Kidney epithelial cell (primary cell): ENCODE measurements around the gene YBEY. TPM values are rescaled to one million over a fixed set of nuclear protein-coding genes. Genes with fewer than 3 reads are reported as not detected.

Experiments
- DNase-seq: peaks from one replicate; pipeline ENCODE4 v3.0.0-alpha.2; 2010; ENCODE audit warnings: low read depth
- H3K27me3 ChIP-seq: 2 replicates; pipeline ENCODE4 v1.6.0; 2011; ENCODE audit warnings: low read length; ENCODE audit not compliant: control insufficient read depth, insufficient read depth
- H3K36me3 ChIP-seq: 2 replicates; pipeline ENCODE4 v1.5.1; 2011; ENCODE audit warnings: low read length; ENCODE audit not compliant: control insufficient read depth, insufficient read depth
- H3K4me3 ChIP-seq: 2 replicates; pipeline ENCODE4 v1.5.1; 2011; ENCODE audit warnings: low read depth, mild to moderate bottlenecking, control low read depth, low read length
- total RNA-seq: library from RNA; depleted of rRNA; stranded (reverse); fragments of >200 nt; gene quantifications from 2 replicates; pipeline ENCODE4 v1.2.3, GENCODE V29; 2015
- TF ChIP-seq, protein P1 (sequence below): IDR thresholded peaks from 2 replicates; pipeline ENCODE4 v1.5.1; 2011; ENCODE audit warnings: mild to moderate bottlenecking, moderate library complexity, low read length, control low read depth, inconsistent platforms; ENCODE audit not compliant: insufficient read depth, poor library complexity, severe bottlenecking

The YBEY gene
- total RNA-seq, 1 donor from 2014 or later = 23.7 TPM

DNA sequence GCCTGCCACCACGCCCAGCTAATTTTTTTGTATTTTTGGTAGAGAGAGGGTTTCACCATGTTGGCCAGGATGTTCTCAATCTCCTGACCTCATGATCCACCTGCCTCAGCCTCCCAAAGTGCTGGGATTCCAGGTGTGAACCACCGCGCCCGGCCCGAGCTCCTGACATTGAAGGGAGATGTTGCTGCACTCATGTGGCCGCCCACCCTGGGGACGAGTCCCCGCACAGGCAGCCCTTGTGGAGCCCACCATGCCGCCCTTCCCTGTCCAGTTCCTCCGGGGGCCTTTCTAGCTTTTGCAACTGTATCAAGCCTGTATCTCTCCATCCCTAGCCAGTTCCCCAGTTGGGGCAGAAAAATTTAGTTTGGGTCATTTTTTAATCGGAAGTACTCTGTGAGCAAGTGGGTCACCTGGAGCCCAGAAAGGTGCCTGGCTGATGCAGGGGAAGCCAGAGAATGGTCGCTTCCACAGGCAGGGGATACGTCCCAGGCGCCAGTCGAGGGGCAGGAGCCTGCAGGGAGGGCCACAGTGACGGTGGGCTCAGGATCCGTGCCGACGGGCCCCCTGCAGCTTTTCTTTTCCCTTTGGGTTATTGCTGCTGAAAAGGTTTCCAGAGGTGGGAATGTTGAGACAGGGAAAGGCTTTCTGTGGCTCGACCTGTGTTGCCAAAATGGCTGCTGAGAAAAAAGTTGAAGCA lies 58.2 kb downstream of the YBEY start:
- Histone ChIP-seq H3K36me3 (no peaks in the 10 kb centered on the region), H3K27me3 (no peaks in the 10 kb centered on the region), H3K4me3 (no peak overlapping the region)
- DNase-seq = no peak
- TF ChIP-seq, protein P1, sequence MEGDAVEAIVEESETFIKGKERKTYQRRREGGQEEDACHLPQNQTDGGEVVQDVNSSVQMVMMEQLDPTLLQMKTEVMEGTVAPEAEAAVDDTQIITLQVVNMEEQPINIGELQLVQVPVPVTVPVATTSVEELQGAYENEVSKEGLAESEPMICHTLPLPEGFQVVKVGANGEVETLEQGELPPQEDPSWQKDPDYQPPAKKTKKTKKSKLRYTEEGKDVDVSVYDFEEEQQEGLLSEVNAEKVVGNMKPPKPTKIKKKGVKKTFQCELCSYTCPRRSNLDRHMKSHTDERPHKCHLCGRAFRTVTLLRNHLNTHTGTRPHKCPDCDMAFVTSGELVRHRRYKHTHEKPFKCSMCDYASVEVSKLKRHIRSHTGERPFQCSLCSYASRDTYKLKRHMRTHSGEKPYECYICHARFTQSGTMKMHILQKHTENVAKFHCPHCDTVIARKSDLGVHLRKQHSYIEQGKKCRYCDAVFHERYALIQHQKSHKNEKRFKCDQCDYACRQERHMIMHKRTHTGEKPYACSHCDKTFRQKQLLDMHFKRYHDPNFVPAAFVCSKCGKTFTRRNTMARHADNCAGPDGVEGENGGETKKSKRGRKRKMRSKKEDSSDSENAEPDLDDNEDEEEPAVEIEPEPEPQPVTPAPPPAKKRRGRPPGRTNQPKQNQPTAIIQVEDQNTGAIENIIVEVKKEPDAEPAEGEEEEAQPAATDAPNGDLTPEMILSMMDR = no peak

DNA sequence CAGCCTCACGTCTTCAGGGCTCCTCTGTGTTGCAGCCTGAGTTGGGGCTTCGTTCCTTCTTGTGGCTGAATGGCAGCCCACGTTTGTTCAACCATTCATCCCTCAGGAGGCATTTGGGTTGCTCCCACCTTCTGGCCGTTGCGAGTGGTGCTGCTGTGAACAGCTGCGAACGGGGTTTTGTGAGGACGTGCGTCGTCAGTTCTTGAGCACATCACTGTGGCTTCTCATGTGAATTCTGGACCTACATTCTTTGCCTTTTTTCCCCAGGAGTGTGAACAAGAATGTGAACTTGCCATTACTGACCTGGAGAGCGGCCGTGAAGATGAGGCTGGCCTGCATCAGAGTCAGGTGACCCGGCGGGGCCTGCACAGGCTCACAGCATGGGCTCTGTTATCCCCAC lies 59.7 kb downstream of the YBEY start:
- no peak overlapping the region for H3K4me3 ChIP-seq
- H3K36me3 ChIP-seq = no peaks in the 10 kb centered on the region
- TF ChIP-seq, protein P1 = no peak
- no peak for DNase-seq
- H3K27me3 ChIP-seq = no peaks in the 10 kb centered on the region

DNA sequence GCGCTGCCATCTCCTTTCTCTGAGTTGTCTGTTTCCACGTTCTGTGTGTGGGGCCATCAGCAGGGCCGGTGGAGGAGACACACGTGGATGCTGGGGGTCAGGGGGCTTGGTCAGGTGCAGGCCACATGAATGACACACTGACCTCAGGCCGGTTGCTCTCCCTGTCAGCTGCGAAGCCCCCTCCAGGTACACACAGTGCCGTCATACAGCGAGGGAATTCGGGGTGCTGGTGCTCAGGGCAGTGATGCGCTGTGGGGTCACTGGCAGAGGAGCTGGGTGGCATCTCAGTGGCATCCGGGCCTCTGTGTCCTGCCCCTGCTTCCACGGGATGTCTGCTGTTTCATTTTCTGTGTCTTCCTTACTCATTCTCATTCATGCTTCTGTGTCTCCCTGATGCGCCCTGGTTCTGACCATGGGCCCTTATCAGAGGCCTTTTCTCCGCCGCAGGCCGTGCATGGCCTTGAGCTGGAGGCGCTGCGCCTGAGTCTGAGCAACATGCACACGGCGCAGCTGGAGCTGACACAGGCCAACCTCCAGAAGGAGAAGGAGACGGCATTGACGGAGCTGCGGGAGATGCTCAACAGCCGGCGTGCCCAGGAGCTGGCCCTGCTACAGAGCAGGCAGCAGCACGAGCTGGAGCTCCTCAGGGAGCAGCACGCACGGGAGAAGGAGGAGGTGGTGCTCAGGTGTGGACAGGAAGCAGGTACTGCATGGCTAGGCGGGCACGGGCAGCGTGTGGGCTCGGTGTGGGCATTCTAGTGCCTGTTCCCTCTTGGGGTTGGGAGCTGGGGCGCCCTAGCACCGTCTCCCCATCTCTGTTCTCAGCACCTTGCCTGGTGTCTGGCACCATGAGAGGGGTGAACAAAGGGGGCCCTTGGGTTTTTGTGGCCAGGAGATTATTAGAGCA lies 60.4 kb downstream of the YBEY start:
- TF ChIP-seq, protein P1 = no peak
- H3K36me3 ChIP-seq = no peaks in the 10 kb centered on the region

DNA sequence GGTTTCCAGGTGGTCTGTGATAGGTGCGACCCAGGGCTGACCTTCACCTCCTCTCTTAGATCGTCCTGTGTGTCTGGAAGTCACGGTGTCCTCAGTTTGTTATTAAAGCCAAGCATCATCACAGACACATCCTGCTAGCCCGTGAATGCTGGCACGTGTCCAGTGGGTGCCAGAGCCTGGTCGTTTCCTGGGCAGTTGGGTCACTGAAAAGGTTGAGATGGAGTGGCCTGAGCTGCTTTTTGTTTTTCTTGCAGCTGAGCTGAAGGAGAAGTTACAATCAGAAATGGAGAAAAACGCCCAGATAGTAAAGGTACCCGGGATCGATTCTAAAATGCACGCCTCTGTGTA lies 61.0 kb downstream of the YBEY start:
- Histone ChIP-seq H3K36me3 (no peaks in the 10 kb centered on the region), H3K4me3 (no peak overlapping the region), H3K27me3 (no peaks in the 10 kb centered on the region)
- TF ChIP-seq, protein P1 = no peak
- DNase-seq = no peak

More for the DNA sequence above, 60.4 kb downstream of the YBEY start:
- Histone ChIP-seq H3K27me3 (no peaks in the 10 kb centered on the region), H3K4me3 (no peak overlapping the region)
- DNase-seq = no peak

Other genes with a start within 250 kb of the YBEY start
- gene COL6A2, start 188.2 kb upstream of the YBEY start, total RNA-seq = 373 and 431 TPM in 2 replicates
- 0.33 TPM in 1 of 2 replicates, not detected in the other for gene FTCD, start 130.8 kb upstream of the YBEY start, total RNA-seq
- 10.9 and 16.7 TPM in 2 replicates for gene SPATC1L, start 101.9 kb upstream of the YBEY start, total RNA-seq
- 74.5 and 93.0 TPM in 2 replicates for gene LSS, start 57.6 kb upstream of the YBEY start, total RNA-seq
- gene MCM3AP, start 731 bp upstream of the YBEY start, total RNA-seq = 63.7 and 81.6 TPM in 2 replicates
- gene C21orf58, start 37.5 kb downstream of the YBEY start, total RNA-seq = 1.5 and 2.5 TPM in 2 replicates
- 21.6 and 22.2 TPM in 2 replicates for gene PCNT, start 37.8 kb downstream of the YBEY start, total RNA-seq
- 16.0 and 22.6 TPM in 2 replicates for gene DIP2A, start 172.5 kb downstream of the YBEY start, total RNA-seq